Fibroblast of lung (primary cell): ENCODE measurements around the gene SLC17A3.

ENCODE experiments used
- CTCF ChIP-seq, 2 donors: IDR thresholded peaks in 1 of 2; conservative IDR thresholded peaks in 1 of 2; 1 replicate in 1 of 2; 2 replicates in 1 of 2; pipeline ENCODE4 v1.5.1; 2011 to 2012; ENCODE audit warnings: low read length in 2 of 2, control low read depth in 1 of 2, inconsistent platforms in 1 of 2, low read depth in 1 of 2, mild to moderate bottlenecking in 1 of 2
- EZH2 ChIP-seq: IDR thresholded peaks from 2 replicates; pipeline ENCODE4 v1.5.1; 2012; ENCODE audit warnings: low read length, control low read depth, mild to moderate bottlenecking; ENCODE audit errors: missing control alignments

DNA sequence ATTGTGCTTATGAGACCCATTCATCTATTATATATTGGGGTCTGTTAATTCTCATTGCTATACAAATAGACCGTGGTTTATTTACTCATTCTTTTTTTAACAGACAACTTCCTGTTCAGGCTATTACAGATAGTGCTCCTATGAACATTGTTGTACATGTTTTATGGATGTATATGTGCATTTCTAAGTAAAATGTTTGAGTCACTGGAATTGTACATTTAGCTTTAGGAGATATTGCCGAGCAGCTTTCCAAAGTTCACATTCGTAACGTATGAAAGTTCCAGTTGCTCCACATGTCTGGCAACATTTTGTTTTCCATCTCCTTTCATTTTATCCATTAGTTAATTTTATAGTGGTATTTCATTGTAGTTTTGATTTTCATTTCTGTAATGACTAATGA is 37.3 kb upstream of the SLC17A3 start:
- TF ChIP-seq CTCF (conservative IDR thresholded peaks at IDR 0.05 in 1 of 2, IDR thresholded peaks at IDR 0.05 in 1 of 2; ENCODE audit: low read depth in 1 of 2, low read length in 2 of 2), result no peak
- TF ChIP-seq EZH2, result no peak
